ENCODE results near the gene KDM4B. TPM values are rescaled to one million over a fixed set of nuclear protein-coding genes. Genes with fewer than 3 reads are reported as not detected.
"Not testable (repeated sequence)": the region's sequence is repeated elsewhere in the genome, so short reads cannot be mapped to it uniquely, and the experiment has no call there.

The KDM4B gene
- total RNA-seq, 1 donor from 2014 or later: 43.7 TPM

- intact Hi-C loops (cut with micrococcal nuclease): not testable (repeated sequence)
Measured at GRCh38 chr19:5160158-5160795, 191.4 kb downstream of the KDM4B start.

GRCh38 chr19:5164845-5165696 is 196.2 kb downstream of the KDM4B start:
- intact Hi-C loops (cut with micrococcal nuclease): not testable (repeated sequence)

GRCh38 chr19:5165697-5166019 is 196.7 kb downstream of the KDM4B start:
- intact Hi-C loops (cut with micrococcal nuclease): no loop called here

- intact Hi-C loops (cut with micrococcal nuclease): no loop called here
Measured at GRCh38 chr19:5166262-5166661, 197.3 kb downstream of the KDM4B start.

DNA sequence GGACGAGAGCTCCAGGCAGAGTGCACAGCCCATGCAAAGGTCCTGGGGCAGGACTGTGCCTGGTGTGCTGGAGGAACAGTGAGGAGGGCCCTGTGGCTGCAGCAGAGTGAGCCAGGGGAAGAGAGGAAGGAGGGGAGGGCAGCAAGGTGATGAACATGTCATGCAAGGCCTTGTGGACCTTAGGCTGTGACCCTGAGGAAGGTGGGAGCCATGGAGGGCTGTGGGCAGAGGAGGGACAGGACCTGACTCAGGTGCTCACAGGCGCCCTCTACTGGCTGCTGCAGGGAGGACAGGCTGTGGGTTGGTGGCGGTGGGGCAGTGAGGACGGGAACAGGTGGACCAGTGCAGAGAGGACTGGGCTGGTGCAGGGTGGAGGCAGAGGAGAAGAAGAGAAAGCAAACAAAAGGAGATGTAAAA is 201.4 kb downstream of the KDM4B start:
- intact Hi-C loops (cut with micrococcal nuclease): loop anchor here (2.0 kb wide), 1 partner anchor 122 kb away; no protein-coding TSS in a partner anchor

DNA sequence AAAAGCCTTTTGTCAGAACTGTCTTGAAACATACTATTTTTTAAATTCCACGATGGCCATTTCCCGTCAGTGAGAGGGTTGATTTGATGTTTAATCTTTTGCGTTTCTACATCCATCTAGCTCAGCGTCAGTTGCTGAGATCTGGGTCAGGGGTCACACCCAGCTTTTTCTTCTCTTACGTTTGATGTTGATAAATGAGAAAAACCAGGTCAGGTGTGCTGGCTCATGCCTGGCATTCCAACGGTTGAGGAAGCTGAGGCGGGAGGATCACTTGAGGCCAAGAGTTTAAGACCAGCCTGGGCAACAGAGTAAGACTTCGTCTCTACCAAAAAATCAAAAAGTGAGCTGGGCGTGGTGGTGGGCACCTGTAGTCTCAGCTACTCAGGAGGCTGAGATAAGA is 202.8 kb downstream of the KDM4B start:
- intact Hi-C loops (cut with micrococcal nuclease): loop anchor here (2.0 kb wide), 1 partner anchor 123 kb away; no protein-coding TSS in a partner anchor

DNA sequence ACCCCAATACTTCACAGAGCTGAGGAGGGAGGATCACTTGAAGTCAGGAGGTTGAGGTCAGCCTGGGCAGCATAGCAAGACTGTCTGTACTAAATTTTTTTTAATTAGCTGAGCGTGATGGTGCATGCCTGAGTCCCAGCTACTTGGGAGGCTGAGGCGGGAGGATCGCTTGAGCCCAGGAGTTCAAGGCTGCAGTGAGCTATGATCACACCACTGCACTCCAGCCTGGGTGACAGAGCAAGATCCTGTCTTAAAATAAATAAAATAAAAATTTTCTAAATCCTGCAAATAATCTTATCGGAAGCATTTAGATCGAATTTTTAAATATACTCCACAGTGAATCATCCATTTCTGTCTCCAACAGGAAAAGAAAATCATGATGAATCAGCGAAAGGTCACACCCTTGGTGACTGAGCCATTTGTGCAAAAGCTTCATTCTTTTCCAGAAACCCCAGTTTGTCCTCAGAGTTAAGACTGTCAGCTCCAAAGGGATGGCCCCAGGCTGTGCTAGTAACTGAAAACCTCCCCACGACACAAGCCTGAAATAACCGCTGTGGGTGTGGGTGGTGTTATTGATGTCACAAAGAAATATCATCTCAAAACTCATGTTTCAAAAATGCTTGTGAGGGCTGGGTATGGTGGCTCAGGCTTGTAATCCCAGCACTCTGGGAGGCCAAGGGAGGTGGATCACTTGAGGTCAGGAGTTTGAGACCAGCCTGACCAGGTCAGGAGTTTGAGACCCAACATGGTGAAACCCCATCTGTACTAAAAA is 204.1 kb downstream of the KDM4B start:
- intact Hi-C loops (cut with micrococcal nuclease): no loop called here

DNA sequence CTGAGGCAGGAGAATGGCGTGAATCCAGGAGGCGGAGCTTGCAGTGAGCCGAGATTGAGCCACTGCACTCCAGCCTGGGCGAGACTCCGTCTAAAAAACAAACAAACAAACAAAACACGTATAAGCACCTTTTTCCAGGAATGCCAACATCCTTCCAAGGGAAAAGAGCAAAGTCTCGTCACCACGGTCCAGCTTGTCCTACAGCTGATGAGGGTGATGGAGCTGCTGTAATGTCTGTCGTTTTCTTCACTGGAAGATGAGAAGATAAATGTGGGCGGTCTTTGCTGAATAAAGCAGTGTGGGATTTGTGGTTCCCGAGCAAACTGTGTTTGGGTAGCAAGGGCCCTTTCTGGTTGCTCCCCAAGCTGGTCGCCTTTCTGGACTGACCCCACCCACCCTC is 205.1 kb downstream of the KDM4B start:
- intact Hi-C loops (cut with micrococcal nuclease): no loop called here

GRCh38 chr19:5177745-5178450 is 209.0 kb downstream of the KDM4B start:
- intact Hi-C loops (cut with micrococcal nuclease): no loop called here

DNA sequence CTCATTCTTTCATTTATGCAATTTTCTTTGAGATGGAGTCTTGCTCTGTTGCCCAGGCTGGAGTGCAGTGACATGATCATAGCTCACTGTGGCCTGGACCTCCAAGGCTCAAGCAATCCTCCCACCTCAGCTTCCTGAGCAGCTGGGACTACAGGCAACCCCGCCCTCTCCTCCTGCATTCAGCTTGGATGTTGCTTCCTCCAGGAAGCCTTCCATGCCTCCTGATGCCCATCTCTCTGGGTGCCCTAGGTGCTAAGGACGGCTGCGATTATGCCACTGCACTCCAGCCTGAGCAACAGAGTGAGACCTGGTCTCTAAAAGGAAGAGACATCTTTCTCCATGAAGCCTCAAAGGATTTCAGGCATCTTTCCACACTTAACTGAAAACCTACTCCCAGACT is 209.9 kb downstream of the KDM4B start:
- intact Hi-C loops (cut with micrococcal nuclease): no loop called here

- intact Hi-C loops (cut with micrococcal nuclease): no loop called here
Measured at GRCh38 chr19:5179256-5179655, 210.3 kb downstream of the KDM4B start.

DNA sequence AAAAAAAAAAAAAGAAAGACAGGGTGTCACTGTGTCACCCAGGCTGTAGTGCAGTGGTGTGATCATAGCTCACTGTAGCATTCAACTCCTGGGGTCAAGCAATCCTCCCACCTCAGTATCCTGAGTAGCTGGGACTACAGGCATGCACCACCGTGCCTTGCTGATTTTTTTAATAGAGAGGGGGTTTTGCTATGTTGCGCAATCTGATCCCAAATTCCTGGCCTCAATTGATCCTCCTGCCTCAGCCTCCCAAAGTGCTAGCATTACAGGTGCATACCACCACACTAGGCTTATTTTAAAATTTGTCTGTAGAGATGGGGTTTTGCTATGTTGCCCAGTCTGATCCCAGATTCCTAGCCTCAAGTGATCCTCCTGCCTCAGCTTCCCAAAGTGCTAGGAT is 212.4 kb downstream of the KDM4B start:
- intact Hi-C loops (cut with micrococcal nuclease): no loop called here

DNA sequence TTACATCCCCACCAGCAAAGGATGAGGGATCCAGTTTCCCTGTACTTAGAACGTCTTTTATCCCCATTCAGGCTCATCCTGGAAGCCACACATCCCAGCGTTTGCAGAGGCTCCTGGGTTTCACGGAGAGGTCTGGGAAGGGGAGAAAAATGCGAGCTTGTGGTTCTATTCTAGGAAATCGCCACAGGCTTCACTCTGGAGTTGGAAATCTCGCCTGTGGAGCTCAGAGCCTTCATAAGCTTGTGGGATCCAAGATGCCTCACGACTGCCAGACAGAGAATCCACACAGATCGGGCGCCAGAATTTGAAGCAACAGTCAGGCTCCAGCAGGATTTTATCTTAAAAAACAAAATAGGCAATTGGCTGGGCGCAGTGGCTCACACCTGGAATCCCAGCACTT is 213.8 kb downstream of the KDM4B start:
- intact Hi-C loops (cut with micrococcal nuclease): no loop called here

DNA sequence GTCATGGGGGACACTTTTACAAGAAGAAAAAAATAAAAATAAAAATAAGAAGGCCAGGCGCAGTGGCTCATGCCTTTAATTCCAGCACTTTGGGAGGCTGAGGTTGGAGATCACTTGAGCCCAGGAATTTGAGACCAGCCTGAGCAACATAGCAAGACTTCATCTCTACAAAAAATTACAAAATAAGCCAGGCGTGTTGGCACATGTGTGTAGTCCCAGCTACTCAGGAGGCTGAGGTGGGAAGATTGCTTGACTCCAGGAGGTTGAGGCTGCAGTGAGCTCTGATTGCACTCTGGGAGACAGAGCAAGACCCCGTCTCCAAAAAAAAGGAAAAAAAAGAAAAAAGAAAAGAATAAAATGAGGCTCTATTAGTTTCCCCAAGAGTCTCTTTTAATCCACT is 214.7 kb downstream of the KDM4B start:
- intact Hi-C loops (cut with micrococcal nuclease): no loop called here

- intact Hi-C loops (cut with micrococcal nuclease): no loop called here
Measured at GRCh38 chr19:5184930-5185329, 216.0 kb downstream of the KDM4B start.

DNA sequence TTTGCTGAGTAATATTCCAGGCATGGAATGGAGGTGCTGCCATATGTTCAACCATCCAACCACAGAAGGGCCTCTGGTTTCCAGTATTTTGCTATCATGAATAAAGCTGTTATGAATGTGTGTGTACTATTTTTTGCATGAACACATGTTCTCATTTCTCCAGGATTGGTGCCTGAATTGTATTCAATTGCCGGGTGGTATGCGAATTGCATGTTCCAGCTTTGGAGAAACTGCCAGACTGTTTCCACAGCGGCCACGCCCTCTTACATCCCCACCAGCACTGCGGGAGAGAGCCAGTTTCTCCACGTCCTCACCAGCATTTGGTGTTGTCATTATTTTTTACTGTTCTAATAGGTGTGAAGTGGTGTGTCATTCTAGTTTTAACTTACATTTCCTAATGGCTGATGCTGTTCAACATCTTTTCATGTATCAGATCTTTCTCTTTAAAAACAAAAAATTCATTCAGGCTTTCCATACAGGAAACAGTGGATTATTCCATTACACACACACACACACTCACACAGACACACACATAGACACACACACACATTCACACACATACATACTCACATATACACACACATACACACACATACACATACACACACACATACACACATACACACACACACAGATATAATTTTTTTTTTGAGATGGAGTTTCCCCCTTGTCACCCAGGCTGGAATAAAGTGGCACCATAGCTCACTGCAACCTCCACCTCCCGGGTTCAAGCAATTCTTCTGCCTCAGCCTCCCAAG is 217.6 kb downstream of the KDM4B start:
- intact Hi-C loops (cut with micrococcal nuclease): no loop called here

DNA sequence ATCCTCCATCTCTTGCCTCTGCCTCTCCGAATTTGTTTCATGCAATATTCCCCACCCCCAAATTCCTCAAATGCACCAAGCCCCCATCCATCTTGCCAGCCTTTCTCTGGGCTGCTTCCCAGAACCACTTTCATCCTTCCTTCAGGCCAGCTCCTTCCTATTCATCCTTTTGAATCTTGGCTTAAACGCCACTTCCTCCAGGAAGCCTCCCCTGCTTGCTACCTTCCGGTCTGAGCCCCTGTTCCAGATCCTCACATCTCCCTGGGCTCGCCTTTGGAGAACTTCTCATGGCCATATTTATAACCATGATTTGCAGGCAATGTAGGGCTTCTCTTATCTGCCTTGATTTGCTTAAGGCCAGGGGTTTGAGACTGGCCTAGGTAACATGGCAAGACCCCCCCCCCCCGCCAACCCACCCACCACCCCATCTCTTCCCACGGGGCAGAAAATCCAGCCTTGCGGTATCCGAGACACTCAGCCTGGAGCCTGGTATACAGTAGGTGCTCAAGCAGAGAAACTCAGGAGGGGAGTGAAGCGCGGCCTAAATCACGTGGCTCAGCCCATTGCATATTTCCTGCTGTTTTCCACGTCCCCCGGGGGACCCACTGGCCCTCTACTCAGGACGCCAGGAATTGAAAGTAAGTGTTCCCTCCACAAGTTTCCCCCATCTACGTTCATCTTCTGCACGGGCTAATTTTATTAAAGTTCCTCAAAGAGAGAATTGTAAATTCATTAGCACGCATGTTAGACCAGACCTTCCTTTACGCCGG is 219.8 kb downstream of the KDM4B start:
- intact Hi-C loops (cut with micrococcal nuclease): no loop called here

GRCh38 chr19:5189318-5189607 is 220.3 kb downstream of the KDM4B start:
- intact Hi-C loops (cut with micrococcal nuclease): no loop called here

DNA sequence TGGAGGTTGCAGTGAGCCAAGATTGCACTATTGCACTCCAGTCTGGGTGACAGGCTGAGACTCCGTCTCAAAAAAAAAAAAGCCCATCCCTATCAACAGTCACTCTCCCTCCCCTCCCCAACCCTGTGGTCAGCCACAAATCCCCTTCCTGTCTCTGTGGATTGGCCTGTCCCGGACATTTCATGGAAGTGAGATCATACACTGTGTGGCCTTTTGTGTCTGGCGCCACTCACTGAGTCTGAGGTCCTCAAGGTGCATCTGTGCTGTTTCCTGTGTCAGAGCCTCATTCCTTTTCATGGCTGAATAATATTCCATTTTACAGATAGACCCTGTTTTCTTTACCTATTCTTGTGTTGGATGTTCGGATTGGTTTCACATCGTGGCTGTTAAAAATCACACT is 222.2 kb downstream of the KDM4B start:
- intact Hi-C loops (cut with micrococcal nuclease): no loop called here

- intact Hi-C loops (cut with micrococcal nuclease): no loop called here
Measured at GRCh38 chr19:5192568-5192967, 223.7 kb downstream of the KDM4B start.
